Measurements from ENCODE around the gene RHOT2.
A peak's percentile ranks its signal among the peaks of the same experiment; 100 is the strongest.

Gene RHOT2

DNA sequence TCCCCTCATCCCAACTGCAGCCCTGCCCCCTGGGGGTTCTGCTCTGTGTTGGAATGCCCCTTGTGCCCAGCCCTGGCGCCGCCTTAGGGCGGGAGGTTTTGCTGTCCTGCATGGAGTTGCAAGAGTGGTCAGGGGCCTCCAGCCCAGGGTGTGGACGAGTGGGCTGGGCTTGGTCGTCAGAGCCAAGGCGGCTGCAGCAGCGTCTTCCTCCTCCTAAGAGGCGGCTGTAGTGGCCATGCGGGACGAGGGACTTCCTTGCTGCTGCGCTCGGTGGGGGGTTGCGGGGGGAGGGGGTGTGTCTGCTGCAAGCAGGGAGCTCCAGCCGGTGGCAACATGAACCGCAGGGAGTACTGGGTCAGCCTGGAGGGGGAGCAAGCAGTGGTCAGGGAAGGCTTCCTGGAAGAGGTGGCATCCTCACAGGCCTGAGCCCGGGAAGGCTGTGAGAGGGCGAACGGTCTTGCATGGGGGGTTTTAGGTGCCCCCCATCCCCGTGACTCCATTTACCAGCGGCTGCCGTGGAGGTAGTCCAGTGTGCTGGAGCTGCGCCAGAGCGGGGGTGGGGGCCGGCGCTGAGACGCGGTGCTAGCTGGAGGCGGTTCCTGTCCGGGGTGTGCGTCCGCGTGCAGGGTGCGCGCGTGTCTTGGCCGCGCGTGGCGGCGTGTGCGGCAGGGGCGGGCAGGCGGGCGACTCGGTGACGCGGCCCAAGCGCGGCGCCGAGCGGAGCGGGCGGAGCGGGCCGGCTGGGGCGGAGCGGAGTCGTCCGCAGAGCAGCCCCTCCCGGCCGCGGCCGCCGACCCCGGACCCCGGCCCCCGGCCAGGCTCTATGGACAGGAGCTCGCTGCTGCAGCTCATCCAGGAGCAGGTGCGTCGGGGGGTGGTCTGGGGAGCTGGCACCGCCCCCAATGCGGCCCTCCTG lies 7.3 kb downstream of the RHOT2 start, which contains the start of gene RHBDL1:
TSS of gene RHBDL1 (plus strand) at position 704 of the 916 bp plus-strand sequence. CDS start at position 824, 120 bp downstream.
- Histone ChIP-seq H3K4me1 (ENCODE audit: insufficient read depth, low read length) (peaks cover 8% of the 10 kb centered on the region), H3K9ac (ENCODE audit: low read length) (no peak within 1 kb of the TSS), H3K9me3 (ENCODE audit: low read length) (no peaks in the 10 kb centered on the region), H3K4me3 (ENCODE audit: low read depth in 1 of 2, low read length in 2 of 2) (no peak within 1 kb of the TSS), H3K27ac (ENCODE audit: low read depth, low read length) (peak within 1 kb of the TSS; percentile 19), H3K27me3 (ENCODE audit: control insufficient read depth in 1 of 2, insufficient read depth in 2 of 2, low read length in 2 of 2) (peaks cover 0 to 4% of the 10 kb centered on the region in 2 donors), H3K36me3 (ENCODE audit: insufficient read depth, low read length) (peaks cover 25% of the 10 kb centered on the region)

DNA sequence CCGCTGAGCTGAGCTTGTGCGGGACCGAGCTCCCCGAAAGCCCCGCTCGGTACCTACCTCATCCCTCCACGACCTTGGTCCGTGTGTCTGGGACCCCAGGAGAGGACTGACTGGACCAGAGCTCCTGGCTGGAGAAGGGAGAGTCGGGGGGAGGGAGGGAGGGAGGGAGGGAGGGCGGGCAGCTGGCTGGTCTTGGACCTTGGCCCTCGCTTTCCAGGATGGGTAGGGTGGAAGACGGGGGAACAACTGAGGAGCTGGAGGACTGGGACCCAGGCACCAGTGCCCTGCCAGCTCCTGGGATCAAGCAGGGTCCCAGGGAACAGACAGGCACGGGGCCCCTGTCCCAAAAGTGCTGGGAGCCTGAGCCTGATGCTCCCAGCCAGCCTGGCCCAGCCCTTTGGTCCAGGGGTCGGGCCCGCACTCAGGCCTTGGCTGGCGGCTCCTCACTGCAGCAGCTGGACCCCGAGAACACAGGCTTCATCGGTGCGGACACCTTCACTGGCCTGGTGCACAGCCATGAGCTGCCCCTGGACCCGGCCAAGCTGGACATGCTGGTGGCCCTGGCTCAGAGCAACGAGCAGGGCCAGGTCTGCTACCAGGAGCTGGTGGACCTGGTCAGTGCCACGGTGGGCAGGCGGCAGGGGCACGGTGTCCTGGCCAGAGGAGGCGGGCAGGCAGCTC lies 8.1 kb downstream of the RHOT2 start:
- H3K4me1 ChIP-seq (ENCODE audit: insufficient read depth, low read length) = peaks cover 11% of the 10 kb centered on the region
- peaks cover 0 to 4% of the 10 kb centered on the region in 2 donors for H3K27me3 ChIP-seq (ENCODE audit: control insufficient read depth in 1 of 2, insufficient read depth in 2 of 2, low read length in 2 of 2)
- no peaks in the 10 kb centered on the region for H3K9me3 ChIP-seq (ENCODE audit: low read length)
- no peak overlapping the region for H3K27ac ChIP-seq (ENCODE audit: low read depth, low read length)
- H3K36me3 ChIP-seq (ENCODE audit: insufficient read depth, low read length) = peaks cover 19% of the 10 kb centered on the region
- H3K4me3 ChIP-seq (ENCODE audit: low read depth in 1 of 2, low read length in 2 of 2) = no peak overlapping the region
- H3K9ac ChIP-seq (ENCODE audit: low read length) = no peak overlapping the region

DNA sequence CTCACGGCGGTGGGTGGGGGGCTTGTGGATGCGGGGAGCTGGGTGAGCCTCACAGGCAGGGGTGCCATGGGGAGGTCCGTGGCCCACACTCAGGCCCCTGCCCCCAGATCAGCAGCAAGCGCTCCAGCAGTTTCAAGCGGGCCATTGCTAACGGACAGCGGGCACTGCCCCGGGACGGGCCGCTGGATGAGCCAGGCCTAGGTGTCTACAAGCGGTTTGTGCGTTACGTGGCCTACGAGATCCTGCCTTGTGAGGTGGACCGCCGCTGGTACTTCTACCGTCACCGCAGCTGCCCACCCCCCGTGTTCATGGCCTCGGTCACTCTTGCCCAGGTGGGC lies 8.6 kb downstream of the RHOT2 start:
- H3K4me1 ChIP-seq (ENCODE audit: insufficient read depth, low read length) = peaks cover 16% of the 10 kb centered on the region
- H3K27me3 ChIP-seq (ENCODE audit: control insufficient read depth in 1 of 2, insufficient read depth in 2 of 2, low read length in 2 of 2) = peaks cover 0 to 4% of the 10 kb centered on the region in 2 donors
- peaks cover 17% of the 10 kb centered on the region for H3K36me3 ChIP-seq (ENCODE audit: insufficient read depth, low read length)
- no peak overlapping the region for H3K4me3 ChIP-seq (ENCODE audit: low read depth in 1 of 2, low read length in 2 of 2)
- no peaks in the 10 kb centered on the region for H3K9me3 ChIP-seq (ENCODE audit: low read length)
- H3K9ac ChIP-seq (ENCODE audit: low read length) = no peak overlapping the region
- H3K27ac ChIP-seq (ENCODE audit: low read depth, low read length) = no peak overlapping the region

- Histone ChIP-seq H3K4me3 (ENCODE audit: low read depth in 1 of 2, low read length in 2 of 2) (no peak overlapping the region), H3K4me1 (ENCODE audit: insufficient read depth, low read length) (peaks cover 20% of the 10 kb centered on the region), H3K27ac (ENCODE audit: low read depth, low read length) (no peak overlapping the region), H3K9ac (ENCODE audit: low read length) (no peak overlapping the region), H3K27me3 (ENCODE audit: control insufficient read depth in 1 of 2, insufficient read depth in 2 of 2, low read length in 2 of 2) (peaks cover 0 to 4% of the 10 kb centered on the region in 2 donors), H3K9me3 (ENCODE audit: low read length) (no peaks in the 10 kb centered on the region), H3K36me3 (ENCODE audit: insufficient read depth, low read length) (peaks cover 19% of the 10 kb centered on the region)
Observed at GRCh38 chr16:676913-677312, 9.0 kb downstream of the RHOT2 start.

GRCh38 chr16:677316-678190 lies 9.6 kb downstream of the RHOT2 start:
- H3K9me3 ChIP-seq (ENCODE audit: low read length) = no peaks in the 10 kb centered on the region
- peaks cover 26% of the 10 kb centered on the region for H3K4me1 ChIP-seq (ENCODE audit: insufficient read depth, low read length)
- H3K9ac ChIP-seq (ENCODE audit: low read length) = no peak overlapping the region
- H3K27ac ChIP-seq (ENCODE audit: low read depth, low read length) = no peak overlapping the region
- no peak overlapping the region for H3K4me3 ChIP-seq (ENCODE audit: low read depth in 1 of 2, low read length in 2 of 2)
- H3K36me3 ChIP-seq (ENCODE audit: insufficient read depth, low read length) = peaks cover 19% of the 10 kb centered on the region
- peaks cover 0 to 4% of the 10 kb centered on the region in 2 donors for H3K27me3 ChIP-seq (ENCODE audit: control insufficient read depth in 1 of 2, insufficient read depth in 2 of 2, low read length in 2 of 2)

DNA sequence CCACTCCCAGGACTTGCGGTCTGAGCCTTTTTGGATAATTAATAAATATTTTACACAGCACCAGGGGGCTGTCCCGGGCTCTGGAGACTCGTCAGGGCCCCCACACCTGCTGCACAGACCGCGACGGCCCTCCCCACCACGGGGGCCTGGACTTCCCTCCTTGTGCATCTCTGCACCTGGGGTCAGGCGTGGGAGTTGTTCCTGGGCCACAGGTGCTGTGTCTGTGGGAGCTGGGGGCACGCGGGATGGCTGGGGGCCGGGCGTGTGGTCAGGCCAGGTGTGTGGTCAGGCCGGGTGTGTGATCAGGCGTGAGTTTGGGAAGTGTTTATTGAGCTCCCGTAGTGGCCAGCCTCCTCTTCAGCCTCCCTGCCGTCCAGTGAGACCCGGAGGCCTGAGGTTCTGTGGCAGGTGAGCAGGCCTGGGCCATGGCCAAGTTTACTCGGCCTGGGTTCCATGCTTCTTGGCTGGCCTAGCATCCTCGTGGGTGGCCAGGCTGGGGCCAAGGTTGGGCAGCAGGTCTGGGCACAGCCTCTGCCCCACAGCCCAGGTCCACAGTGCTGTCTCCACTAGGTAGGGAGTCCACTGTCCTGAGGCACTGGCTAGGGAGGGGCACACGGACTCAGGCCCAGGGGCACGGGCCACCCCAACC lies 10.4 kb downstream of the RHOT2 start:
- no peak overlapping the region for H3K4me3 ChIP-seq (ENCODE audit: low read depth in 1 of 2, low read length in 2 of 2)

GRCh38 chr16:678858-679813 lies 11.2 kb downstream of the RHOT2 start:
- Histone ChIP-seq H3K9ac (ENCODE audit: low read length) (no peak overlapping the region), H3K27ac (ENCODE audit: low read depth, low read length) (peak overlapping the region; percentile 61), H3K36me3 (ENCODE audit: insufficient read depth, low read length) (peaks cover 20% of the 10 kb centered on the region), H3K27me3 (ENCODE audit: control insufficient read depth in 1 of 2, insufficient read depth in 2 of 2, low read length in 2 of 2) (peaks cover 0 to 4% of the 10 kb centered on the region in 2 donors), H3K4me1 (ENCODE audit: insufficient read depth, low read length) (peaks cover 34% of the 10 kb centered on the region), H3K9me3 (ENCODE audit: low read length) (no peaks in the 10 kb centered on the region), H3K4me3 (ENCODE audit: low read depth in 1 of 2, low read length in 2 of 2) (peak overlapping the region; percentile 36 to 43)

More for the DNA sequence above, 10.4 kb downstream of the RHOT2 start:
- Histone ChIP-seq H3K36me3 (ENCODE audit: insufficient read depth, low read length) (peaks cover 20% of the 10 kb centered on the region), H3K9ac (ENCODE audit: low read length) (no peak overlapping the region), H3K27ac (ENCODE audit: low read depth, low read length) (no peak overlapping the region), H3K4me1 (ENCODE audit: insufficient read depth, low read length) (peaks cover 32% of the 10 kb centered on the region), H3K27me3 (ENCODE audit: control insufficient read depth in 1 of 2, insufficient read depth in 2 of 2, low read length in 2 of 2) (peaks cover 0 to 4% of the 10 kb centered on the region in 2 donors), H3K9me3 (ENCODE audit: low read length) (no peaks in the 10 kb centered on the region)

DNA sequence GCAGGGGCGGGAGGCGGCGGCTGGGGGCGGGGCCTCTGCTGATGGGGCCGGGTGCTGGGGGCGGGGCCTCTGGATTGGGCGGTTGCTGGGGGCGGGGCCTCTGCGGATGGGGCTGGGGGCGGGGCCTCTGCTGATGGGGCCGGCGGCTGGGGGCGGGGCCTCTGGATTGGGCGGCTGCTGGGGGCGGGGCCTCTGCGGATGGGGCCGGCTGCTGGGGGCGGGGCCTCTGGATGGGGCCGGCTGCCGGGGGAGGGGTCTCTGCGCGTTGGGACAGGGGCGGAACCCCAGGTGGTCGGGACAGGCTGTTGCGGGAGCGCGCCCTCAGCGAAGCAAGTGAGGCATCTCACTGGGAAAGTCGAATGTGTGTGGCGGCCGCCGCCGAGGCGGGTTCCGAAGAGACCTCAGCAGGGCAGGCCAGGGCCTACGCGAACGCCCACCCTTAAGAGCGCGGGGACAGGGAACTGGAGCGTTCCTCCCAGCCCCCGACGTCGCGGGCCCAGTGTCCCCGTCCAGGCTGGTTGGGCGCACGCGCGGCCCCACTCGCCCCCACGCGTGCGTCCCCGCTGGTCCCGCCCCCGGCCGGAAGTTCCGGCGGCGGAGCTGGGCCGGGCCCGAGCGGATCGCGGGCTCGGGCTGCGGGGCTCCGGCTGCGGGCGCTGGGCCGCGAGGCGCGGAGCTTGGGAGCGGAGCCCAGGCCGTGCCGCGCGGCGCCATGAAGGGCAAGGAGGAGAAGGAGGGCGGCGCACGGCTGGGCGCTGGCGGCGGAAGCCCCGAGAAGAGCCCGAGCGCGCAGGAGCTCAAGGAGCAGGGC lies 12.1 kb downstream of the RHOT2 start, which contains the start of gene STUB1:
TSS of gene STUB1 (plus strand) at position 597 of the 811 bp plus-strand sequence. CDS start at position 713, 116 bp downstream.
- H3K9me3 ChIP-seq (ENCODE audit: low read length) = no peaks in the 10 kb centered on the region
- peak within 1 kb of the TSS; percentile 97 for H3K27ac ChIP-seq (ENCODE audit: low read depth, low read length)
- H3K9ac ChIP-seq (ENCODE audit: low read length) = peak within 1 kb of the TSS; percentile 58
- peaks cover 0 to 4% of the 10 kb centered on the region in 2 donors for H3K27me3 ChIP-seq (ENCODE audit: control insufficient read depth in 1 of 2, insufficient read depth in 2 of 2, low read length in 2 of 2)
- peaks cover 20% of the 10 kb centered on the region for H3K36me3 ChIP-seq (ENCODE audit: insufficient read depth, low read length)
- peaks cover 31% of the 10 kb centered on the region for H3K4me1 ChIP-seq (ENCODE audit: insufficient read depth, low read length)
- peak within 1 kb of the TSS; percentile 65 to 68 for H3K4me3 ChIP-seq (ENCODE audit: low read depth in 1 of 2, low read length in 2 of 2)

GRCh38 chr16:680625-680945 lies 12.7 kb downstream of the RHOT2 start:
- H3K36me3 ChIP-seq (ENCODE audit: insufficient read depth, low read length) = peaks cover 20% of the 10 kb centered on the region
- H3K4me1 ChIP-seq (ENCODE audit: insufficient read depth, low read length) = peaks cover 30% of the 10 kb centered on the region
- peaks cover 0 to 4% of the 10 kb centered on the region in 2 donors for H3K27me3 ChIP-seq (ENCODE audit: control insufficient read depth in 1 of 2, insufficient read depth in 2 of 2, low read length in 2 of 2)
- H3K9me3 ChIP-seq (ENCODE audit: low read length) = no peaks in the 10 kb centered on the region
- H3K9ac ChIP-seq (ENCODE audit: low read length) = peak overlapping the region; percentile 58
- peak overlapping the region; percentile 91 for H3K27ac ChIP-seq (ENCODE audit: low read depth, low read length)
- H3K4me3 ChIP-seq (ENCODE audit: low read depth in 1 of 2, low read length in 2 of 2) = peak overlapping the region; percentile 65 to 68
